ENCODE data around the gene STUM. TPM values are rescaled to one million over a fixed set of nuclear protein-coding genes. Genes with fewer than 3 reads are reported as not detected.

The STUM gene
- total and polyA plus RNA-seq, 4 donors: 4.8 to 21.1 (median 15.0) TPM

GRCh38 chr1:226568077-226568831 is 19.7 kb downstream of the STUM start:
- peaks cover 30% of the 10 kb centered on the region for H3K4me1 ChIP-seq (ENCODE audit: control insufficient read depth, insufficient read depth, low read length)
- H3K27me3 ChIP-seq (ENCODE audit: control insufficient read depth, insufficient read depth, low read length): no peaks in the 10 kb centered on the region
- H3K36me3 ChIP-seq (ENCODE audit: control insufficient read depth, insufficient read depth, low read length): no peaks in the 10 kb centered on the region
- H3K4me3 ChIP-seq (ENCODE audit: low read depth, low read length): no peak overlapping the region
- no peak overlapping the region for H3K27ac ChIP-seq (ENCODE audit: low read depth, low read length)
- 49% methylated on average over 10 of the region's 13 CpGs for WGBS (ENCODE audit: insufficient coverage)
- DNase-seq (ENCODE audit: low read depth in 4 of 6, low spot score in 6 of 6): peak in 1 of 6 donors; percentile 51
- no peaks in the 10 kb centered on the region for H3K9me3 ChIP-seq (ENCODE audit: control insufficient read depth, insufficient read depth, low read length)

DNA sequence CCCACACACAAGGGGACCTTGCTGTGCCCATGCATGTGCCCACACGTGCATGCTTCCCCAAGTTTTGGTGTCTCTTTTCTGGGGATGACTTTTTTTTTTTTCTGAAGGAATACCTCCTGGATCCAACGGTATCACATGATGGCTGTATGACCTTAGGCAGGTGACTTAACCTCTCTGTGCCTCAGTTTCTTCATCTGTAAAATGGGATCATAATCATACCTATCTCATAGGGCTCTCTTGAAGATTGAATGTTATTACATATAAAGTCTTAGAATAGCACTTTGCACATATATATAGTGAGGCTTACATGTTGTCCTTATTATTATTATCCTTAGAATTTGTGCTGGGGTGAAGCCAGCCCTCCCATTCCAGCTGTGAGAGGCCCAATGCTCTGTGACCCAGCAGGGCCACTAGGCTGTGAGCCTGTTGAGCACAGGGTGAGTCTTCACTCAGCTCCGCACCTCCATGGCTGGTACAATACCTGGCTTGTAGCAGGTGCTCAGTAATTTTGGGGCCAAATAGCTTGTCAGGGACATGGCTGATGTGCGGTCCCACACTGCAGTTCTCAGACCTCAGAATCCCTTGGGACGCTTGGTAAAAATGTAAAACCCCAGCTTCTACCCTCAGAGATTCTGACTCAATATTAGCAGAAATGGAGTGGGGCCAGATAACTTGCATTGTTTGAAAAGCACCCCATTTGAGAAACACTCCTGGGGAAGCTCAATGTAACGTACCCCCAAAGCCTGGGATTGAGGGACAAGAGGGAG is 20.6 kb downstream of the STUM start:
- H3K27me3 ChIP-seq (ENCODE audit: control insufficient read depth, insufficient read depth, low read length): no peaks in the 10 kb centered on the region
- no peaks in the 10 kb centered on the region for H3K36me3 ChIP-seq (ENCODE audit: control insufficient read depth, insufficient read depth, low read length)
- no peak overlapping the region for H3K27ac ChIP-seq (ENCODE audit: low read depth, low read length)

GRCh38 chr1:226569879-226570547 is 21.4 kb downstream of the STUM start:
- DNase-seq (ENCODE audit: low read depth in 4 of 6, low spot score in 6 of 6): peak in 2 of 6 donors; percentile 45 to 88

More for the DNA sequence above, 20.6 kb downstream of the STUM start:
- 92% methylated on average over 4 of the region's 6 CpGs for WGBS (ENCODE audit: insufficient coverage)
- H3K4me1 ChIP-seq (ENCODE audit: control insufficient read depth, insufficient read depth, low read length): peaks cover 30% of the 10 kb centered on the region
- no peaks in the 10 kb centered on the region for H3K9me3 ChIP-seq (ENCODE audit: control insufficient read depth, insufficient read depth, low read length)
- no peak for DNase-seq (ENCODE audit: low read depth in 4 of 6, low spot score in 6 of 6)
- no peak overlapping the region for H3K4me3 ChIP-seq (ENCODE audit: low read depth, low read length)

DNA sequence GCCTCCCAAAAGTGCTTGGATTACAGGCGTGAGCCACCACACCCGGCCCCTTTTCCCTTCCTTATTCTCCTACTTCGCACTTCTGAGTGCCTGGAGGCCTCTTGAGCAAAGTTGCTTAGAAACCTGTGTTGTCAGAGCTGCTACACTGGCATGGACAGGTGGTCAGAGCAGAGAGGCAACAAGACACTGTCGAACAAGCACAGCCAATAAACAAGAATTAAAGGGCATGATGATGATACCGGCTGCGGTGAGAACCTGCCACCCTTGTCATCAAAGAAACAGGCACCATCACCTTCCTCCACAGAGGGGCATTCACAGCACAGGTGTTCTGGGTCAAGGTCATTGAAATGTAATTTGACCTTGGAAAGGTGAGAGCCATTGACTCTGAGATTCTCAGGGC is 23.3 kb downstream of the STUM start:
- Histone ChIP-seq H3K9me3 (ENCODE audit: control insufficient read depth, insufficient read depth, low read length) (no peaks in the 10 kb centered on the region), H3K27ac (ENCODE audit: low read depth, low read length) (no peak overlapping the region), H3K27me3 (ENCODE audit: control insufficient read depth, insufficient read depth, low read length) (no peaks in the 10 kb centered on the region), H3K36me3 (ENCODE audit: control insufficient read depth, insufficient read depth, low read length) (no peaks in the 10 kb centered on the region), H3K4me3 (ENCODE audit: low read depth, low read length) (no peak overlapping the region), H3K4me1 (ENCODE audit: control insufficient read depth, insufficient read depth, low read length) (peaks cover 43% of the 10 kb centered on the region)
- 94% methylated on average over 3 of the region's 6 CpGs for WGBS (ENCODE audit: insufficient coverage)
- no peak for DNase-seq (ENCODE audit: low read depth in 4 of 6, low spot score in 6 of 6)

More at GRCh38 chr1:226569879-226570547, 21.4 kb downstream of the STUM start:
- Histone ChIP-seq H3K27me3 (ENCODE audit: control insufficient read depth, insufficient read depth, low read length) (no peaks in the 10 kb centered on the region), H3K4me1 (ENCODE audit: control insufficient read depth, insufficient read depth, low read length) (peaks cover 31% of the 10 kb centered on the region), H3K4me3 (ENCODE audit: low read depth, low read length) (no peak overlapping the region), H3K27ac (ENCODE audit: low read depth, low read length) (no peak overlapping the region), H3K36me3 (ENCODE audit: control insufficient read depth, insufficient read depth, low read length) (no peaks in the 10 kb centered on the region), H3K9me3 (ENCODE audit: control insufficient read depth, insufficient read depth, low read length) (no peaks in the 10 kb centered on the region)
- WGBS (ENCODE audit: insufficient coverage): 45% methylated on average over 2 of the region's 4 CpGs

DNA sequence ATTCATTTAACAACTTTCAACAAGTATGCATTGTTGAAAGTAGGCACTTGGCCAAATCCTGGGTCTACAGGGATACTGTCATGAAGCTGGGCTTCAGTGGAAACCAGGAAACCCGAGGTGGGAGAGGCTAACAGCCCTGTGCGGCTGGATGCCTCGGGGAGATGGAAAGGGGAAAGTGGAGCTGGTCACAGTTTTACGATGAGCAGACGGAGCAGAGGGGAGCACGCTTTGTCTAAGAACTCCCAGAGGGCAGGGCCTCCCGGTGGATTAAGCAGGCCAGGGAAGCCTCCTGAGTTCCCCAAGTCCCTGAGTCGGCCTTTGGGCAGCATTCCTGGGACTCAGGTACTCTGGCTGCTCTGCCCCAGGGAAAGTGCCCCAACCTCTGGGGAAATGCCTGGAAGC is 23.8 kb downstream of the STUM start:
- no peaks in the 10 kb centered on the region for H3K9me3 ChIP-seq (ENCODE audit: control insufficient read depth, insufficient read depth, low read length)
- H3K4me3 ChIP-seq (ENCODE audit: low read depth, low read length): no peak overlapping the region
- no peak overlapping the region for H3K27ac ChIP-seq (ENCODE audit: low read depth, low read length)
- peaks cover 48% of the 10 kb centered on the region for H3K4me1 ChIP-seq (ENCODE audit: control insufficient read depth, insufficient read depth, low read length)
- no peaks in the 10 kb centered on the region for H3K27me3 ChIP-seq (ENCODE audit: control insufficient read depth, insufficient read depth, low read length)
- 69% methylated on average over 8 of the region's 8 CpGs for WGBS (ENCODE audit: insufficient coverage)
- no peaks in the 10 kb centered on the region for H3K36me3 ChIP-seq (ENCODE audit: control insufficient read depth, insufficient read depth, low read length)
- no peak for DNase-seq (ENCODE audit: low read depth in 4 of 6, low spot score in 6 of 6)

DNA sequence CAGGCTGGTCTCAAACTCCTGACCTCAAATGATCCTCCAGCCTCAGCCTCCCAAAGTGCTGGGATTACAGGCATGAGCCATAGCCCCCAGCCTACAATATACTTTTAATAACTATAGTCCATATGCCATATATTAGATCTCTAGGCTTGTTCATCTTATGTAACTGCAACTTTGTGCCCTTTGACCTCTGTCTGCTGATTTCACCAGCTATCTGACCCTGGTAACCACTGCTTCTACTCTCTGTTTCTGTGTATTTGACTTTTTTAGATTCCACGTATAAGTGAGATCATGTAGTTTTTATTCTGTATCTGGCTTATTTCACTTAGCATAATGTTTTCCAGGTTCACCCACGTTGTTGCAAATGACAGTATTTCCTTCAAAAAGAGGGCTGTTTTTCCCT is 25.5 kb downstream of the STUM start:
- no peak for DNase-seq (ENCODE audit: low read depth in 4 of 6, low spot score in 6 of 6)
- Histone ChIP-seq H3K9me3 (ENCODE audit: control insufficient read depth, insufficient read depth, low read length) (no peaks in the 10 kb centered on the region), H3K36me3 (ENCODE audit: control insufficient read depth, insufficient read depth, low read length) (no peaks in the 10 kb centered on the region), H3K4me3 (ENCODE audit: low read depth, low read length) (no peak overlapping the region), H3K4me1 (ENCODE audit: control insufficient read depth, insufficient read depth, low read length) (peaks cover 45% of the 10 kb centered on the region), H3K27ac (ENCODE audit: low read depth, low read length) (no peak overlapping the region), H3K27me3 (ENCODE audit: control insufficient read depth, insufficient read depth, low read length) (no peaks in the 10 kb centered on the region)
- 57% methylated on average over 1 of the region's 2 CpGs for WGBS (ENCODE audit: insufficient coverage)

DNA sequence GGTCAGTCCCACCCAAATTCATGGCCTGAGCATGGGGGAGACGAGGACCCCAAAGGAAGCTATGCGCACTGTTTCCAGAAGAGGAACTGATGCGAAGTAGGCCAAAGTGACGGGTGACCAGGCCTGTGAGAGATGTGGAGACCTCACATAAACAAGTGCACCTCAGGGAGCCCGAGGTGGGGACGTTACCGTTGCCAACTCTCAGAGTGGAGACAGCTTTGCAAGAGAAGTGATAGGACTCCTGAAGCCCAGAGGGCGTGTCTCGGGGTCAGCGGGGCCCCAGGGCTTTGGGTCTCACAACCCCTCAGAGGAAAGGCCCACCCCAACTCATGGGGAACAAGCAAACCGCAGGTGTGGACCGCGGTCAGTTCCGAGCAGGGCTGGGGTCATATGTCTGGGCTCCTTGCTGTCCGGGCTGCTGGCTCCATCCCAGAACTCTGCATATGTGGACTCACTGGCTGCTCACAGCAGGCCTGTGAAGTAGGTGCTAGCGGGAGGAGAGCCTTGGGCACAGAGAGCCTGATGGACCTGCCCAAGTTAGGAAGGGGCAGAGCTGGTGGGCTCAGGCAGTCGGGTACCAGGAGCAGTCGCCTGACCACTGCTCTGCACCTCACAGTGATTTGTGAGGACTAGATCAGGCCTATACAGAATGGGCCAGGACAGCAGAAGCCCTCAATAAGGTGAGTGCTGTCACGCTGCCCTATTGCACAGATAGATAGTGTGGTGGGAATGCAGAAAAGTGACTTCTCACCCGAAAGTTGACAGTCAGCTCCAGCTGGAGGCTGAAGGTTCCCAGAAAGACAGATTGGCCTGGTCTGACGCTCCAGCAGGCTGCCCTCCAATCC is 26.2 kb downstream of the STUM start:
- Histone ChIP-seq H3K4me1 (ENCODE audit: control insufficient read depth, insufficient read depth, low read length) (peaks cover 37% of the 10 kb centered on the region), H3K9me3 (ENCODE audit: control insufficient read depth, insufficient read depth, low read length) (no peaks in the 10 kb centered on the region), H3K36me3 (ENCODE audit: control insufficient read depth, insufficient read depth, low read length) (no peaks in the 10 kb centered on the region), H3K27me3 (ENCODE audit: control insufficient read depth, insufficient read depth, low read length) (no peaks in the 10 kb centered on the region), H3K4me3 (ENCODE audit: low read depth, low read length) (no peak overlapping the region), H3K27ac (ENCODE audit: low read depth, low read length) (no peak overlapping the region)
- no peak for DNase-seq (ENCODE audit: low read depth in 4 of 6, low spot score in 6 of 6)
- WGBS (ENCODE audit: insufficient coverage): 89% methylated on average over 20 of the region's 21 CpGs

GRCh38 chr1:226575436-226575720 is 26.8 kb downstream of the STUM start:
- peaks cover 33% of the 10 kb centered on the region for H3K4me1 ChIP-seq (ENCODE audit: control insufficient read depth, insufficient read depth, low read length)
- DNase-seq (ENCODE audit: low read depth in 4 of 6, low spot score in 6 of 6): no peak
- H3K4me3 ChIP-seq (ENCODE audit: low read depth, low read length): no peak overlapping the region
- no peak overlapping the region for H3K27ac ChIP-seq (ENCODE audit: low read depth, low read length)
- no peaks in the 10 kb centered on the region for H3K36me3 ChIP-seq (ENCODE audit: control insufficient read depth, insufficient read depth, low read length)
- H3K27me3 ChIP-seq (ENCODE audit: control insufficient read depth, insufficient read depth, low read length): no peaks in the 10 kb centered on the region
- H3K9me3 ChIP-seq (ENCODE audit: control insufficient read depth, insufficient read depth, low read length): no peaks in the 10 kb centered on the region
- 88% methylated on average over 3 of the region's 4 CpGs for WGBS (ENCODE audit: insufficient coverage)

- Histone ChIP-seq H3K27ac (ENCODE audit: low read depth, low read length) (no peak overlapping the region), H3K9me3 (ENCODE audit: control insufficient read depth, insufficient read depth, low read length) (no peaks in the 10 kb centered on the region)
- 60% methylated on average over 9 of the region's 9 CpGs for WGBS (ENCODE audit: insufficient coverage)
These were observed 27.3 kb downstream of the STUM start for GRCh38 chr1:226575739-226576378.

More at GRCh38 chr1:226575739-226576378, 27.3 kb downstream of the STUM start:
- Histone ChIP-seq H3K4me3 (ENCODE audit: low read depth, low read length) (no peak overlapping the region), H3K36me3 (ENCODE audit: control insufficient read depth, insufficient read depth, low read length) (no peaks in the 10 kb centered on the region), H3K27me3 (ENCODE audit: control insufficient read depth, insufficient read depth, low read length) (no peaks in the 10 kb centered on the region), H3K4me1 (ENCODE audit: control insufficient read depth, insufficient read depth, low read length) (peaks cover 31% of the 10 kb centered on the region)
- peak in 1 of 6 donors; percentile 58 for DNase-seq (ENCODE audit: low read depth in 4 of 6, low spot score in 6 of 6)
